Fibroblast of lung (primary cell): ENCODE measurements around the gene HPSE2.

Source experiments
- EZH2 ChIP-seq: IDR thresholded peaks from 2 replicates; pipeline ENCODE4 v1.5.1; 2012; ENCODE audit warnings: low read length, control low read depth, mild to moderate bottlenecking; ENCODE audit errors: missing control alignments
- TF ChIP-seq, protein P1 (sequence below), 2 donors: IDR thresholded peaks in 1 of 2; conservative IDR thresholded peaks in 1 of 2; 1 replicate in 1 of 2; 2 replicates in 1 of 2; pipeline ENCODE4 v1.5.1; 2011 to 2012; ENCODE audit warnings: low read length in 2 of 2, control low read depth in 1 of 2, inconsistent platforms in 1 of 2, low read depth in 1 of 2, mild to moderate bottlenecking in 1 of 2

DNA sequence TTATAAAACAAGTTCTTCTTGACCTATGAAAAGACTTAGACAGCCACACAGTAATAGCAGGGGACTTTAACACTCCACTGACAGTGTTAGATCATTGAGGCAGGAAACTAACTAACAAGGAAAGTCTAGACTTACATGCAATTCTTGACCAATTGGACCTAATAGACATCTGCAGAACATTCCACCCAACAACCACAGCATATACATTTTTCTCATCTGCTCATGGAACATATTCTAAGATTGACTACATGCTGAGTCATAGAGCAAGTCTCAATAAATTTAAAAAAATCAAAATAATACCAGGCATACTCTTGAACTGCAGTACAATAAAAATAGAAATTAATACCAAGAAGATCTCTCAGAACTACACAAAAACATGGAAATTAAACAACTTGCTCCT lies 569.4 kb downstream of the HPSE2 start:
- no peak for TF ChIP-seq EZH2
- TF ChIP-seq, protein P1, sequence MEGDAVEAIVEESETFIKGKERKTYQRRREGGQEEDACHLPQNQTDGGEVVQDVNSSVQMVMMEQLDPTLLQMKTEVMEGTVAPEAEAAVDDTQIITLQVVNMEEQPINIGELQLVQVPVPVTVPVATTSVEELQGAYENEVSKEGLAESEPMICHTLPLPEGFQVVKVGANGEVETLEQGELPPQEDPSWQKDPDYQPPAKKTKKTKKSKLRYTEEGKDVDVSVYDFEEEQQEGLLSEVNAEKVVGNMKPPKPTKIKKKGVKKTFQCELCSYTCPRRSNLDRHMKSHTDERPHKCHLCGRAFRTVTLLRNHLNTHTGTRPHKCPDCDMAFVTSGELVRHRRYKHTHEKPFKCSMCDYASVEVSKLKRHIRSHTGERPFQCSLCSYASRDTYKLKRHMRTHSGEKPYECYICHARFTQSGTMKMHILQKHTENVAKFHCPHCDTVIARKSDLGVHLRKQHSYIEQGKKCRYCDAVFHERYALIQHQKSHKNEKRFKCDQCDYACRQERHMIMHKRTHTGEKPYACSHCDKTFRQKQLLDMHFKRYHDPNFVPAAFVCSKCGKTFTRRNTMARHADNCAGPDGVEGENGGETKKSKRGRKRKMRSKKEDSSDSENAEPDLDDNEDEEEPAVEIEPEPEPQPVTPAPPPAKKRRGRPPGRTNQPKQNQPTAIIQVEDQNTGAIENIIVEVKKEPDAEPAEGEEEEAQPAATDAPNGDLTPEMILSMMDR (conservative IDR thresholded peaks at IDR 0.05 in 1 of 2, IDR thresholded peaks at IDR 0.05 in 1 of 2; ENCODE audit: low read depth in 1 of 2, low read length in 2 of 2) = no peak
